IPS-18a (cell line): Measurements from ENCODE around the gene SREK1IP1.
"Not testable (repeated sequence)": the region's sequence is repeated elsewhere in the genome, so short reads cannot be mapped to it uniquely, and the experiment has no call there.

Experiments used
- H3K27ac ChIP-seq: one replicate; pipeline ENCODE4 v1.5.1; 2013; ENCODE audit warnings: low read length
- H3K27me3 ChIP-seq: one replicate; pipeline ENCODE4 v1.6.1; 2013; ENCODE audit warnings: mild to moderate bottlenecking, low read length; ENCODE audit not compliant: control insufficient read depth, insufficient read depth
- H3K36me3 ChIP-seq: one replicate; pipeline ENCODE4 v1.6.1; 2013; ENCODE audit warnings: low read depth, low read length; ENCODE audit not compliant: control insufficient read depth
- H3K4me1 ChIP-seq: one replicate; pipeline ENCODE4 v1.6.1; 2013; ENCODE audit warnings: low read depth, low read length; ENCODE audit not compliant: control insufficient read depth
- H3K4me3 ChIP-seq: one replicate; pipeline ENCODE4 v1.5.1; 2013; ENCODE audit warnings: low read length
- H3K9ac ChIP-seq: one replicate; pipeline ENCODE4 v1.6.1; 2013; ENCODE audit warnings: mild to moderate bottlenecking, low read length, moderate library complexity
- H3K9me3 ChIP-seq: one replicate; pipeline ENCODE4 v1.6.1; 2013; ENCODE audit warnings: low read depth, low read length; ENCODE audit not compliant: control insufficient read depth

Gene SREK1IP1

GRCh38 chr5:64759960-64760660 lies 8.4 kb downstream of the SREK1IP1 start:
- H3K9me3 ChIP-seq, result no peaks in the 10 kb centered on the region
- no peak overlapping the region for H3K27ac ChIP-seq
- no peaks in the 10 kb centered on the region for H3K27me3 ChIP-seq
- H3K4me1 ChIP-seq, result peaks cover 17% of the 10 kb centered on the region
- H3K4me3 ChIP-seq, result no peak overlapping the region
- H3K9ac ChIP-seq, result no peak overlapping the region
- peaks cover 21% of the 10 kb centered on the region for H3K36me3 ChIP-seq

GRCh38 chr5:64758901-64759300 lies 9.6 kb downstream of the SREK1IP1 start:
- no peak overlapping the region for H3K27ac ChIP-seq
- no peaks in the 10 kb centered on the region for H3K9me3 ChIP-seq
- H3K4me1 ChIP-seq, result peaks cover 17% of the 10 kb centered on the region
- no peak overlapping the region for H3K4me3 ChIP-seq
- H3K9ac ChIP-seq, result no peak overlapping the region
- H3K36me3 ChIP-seq, result peaks cover 10% of the 10 kb centered on the region
- H3K27me3 ChIP-seq, result no peaks in the 10 kb centered on the region

GRCh38 chr5:64754066-64754465 lies 14.4 kb downstream of the SREK1IP1 start:
- Histone ChIP-seq H3K27ac (no peak overlapping the region), H3K9me3 (no peaks in the 10 kb centered on the region), H3K27me3 (no peaks in the 10 kb centered on the region), H3K4me3 (no peak overlapping the region), H3K4me1 (no peaks in the 10 kb centered on the region), H3K9ac (no peak overlapping the region), H3K36me3 (peaks cover 12% of the 10 kb centered on the region)

GRCh38 chr5:64749385-64749784 lies 19.1 kb downstream of the SREK1IP1 start:
- H3K36me3 ChIP-seq, result peaks cover 12% of the 10 kb centered on the region
- H3K9ac ChIP-seq, result no peak overlapping the region
- no peak overlapping the region for H3K4me3 ChIP-seq
- peaks cover 3% of the 10 kb centered on the region for H3K4me1 ChIP-seq
- H3K27ac ChIP-seq, result no peak overlapping the region
- H3K27me3 ChIP-seq, result no peaks in the 10 kb centered on the region
- H3K9me3 ChIP-seq, result no peaks in the 10 kb centered on the region

- Histone ChIP-seq H3K4me1 (peaks cover 3% of the 10 kb centered on the region), H3K36me3 (no peaks in the 10 kb centered on the region), H3K27me3 (no peaks in the 10 kb centered on the region), H3K9me3 (no peaks in the 10 kb centered on the region), H3K4me3 (no peak overlapping the region), H3K27ac (no peak overlapping the region), H3K9ac (no peak overlapping the region)
Observed at GRCh38 chr5:64746446-64746845, 22.0 kb downstream of the SREK1IP1 start.

GRCh38 chr5:64744914-64745313 lies 23.6 kb downstream of the SREK1IP1 start:
- H3K27me3 ChIP-seq, result no peaks in the 10 kb centered on the region
- H3K4me3 ChIP-seq, result no peak overlapping the region
- H3K9me3 ChIP-seq, result no peaks in the 10 kb centered on the region
- H3K36me3 ChIP-seq, result peaks cover 8% of the 10 kb centered on the region
- H3K27ac ChIP-seq, result no peak overlapping the region
- H3K4me1 ChIP-seq, result peaks cover 3% of the 10 kb centered on the region
- no peak overlapping the region for H3K9ac ChIP-seq

- no peaks in the 10 kb centered on the region for H3K9me3 ChIP-seq
- H3K4me3 ChIP-seq, result no peak overlapping the region
- H3K27ac ChIP-seq, result no peak overlapping the region
- H3K4me1 ChIP-seq, result peaks cover 3% of the 10 kb centered on the region
- H3K27me3 ChIP-seq, result no peaks in the 10 kb centered on the region
- H3K9ac ChIP-seq, result no peak overlapping the region
- peaks cover 23% of the 10 kb centered on the region for H3K36me3 ChIP-seq
Observed at GRCh38 chr5:64742821-64743220, 25.7 kb downstream of the SREK1IP1 start.

- Histone ChIP-seq H3K9me3 (no peaks in the 10 kb centered on the region), H3K36me3 (peaks cover 24% of the 10 kb centered on the region), H3K4me3 (no peak overlapping the region), H3K27ac (no peak overlapping the region), H3K27me3 (no peaks in the 10 kb centered on the region), H3K4me1 (peaks cover 3% of the 10 kb centered on the region), H3K9ac (no peak overlapping the region)
Observed at GRCh38 chr5:64742411-64742810, 26.1 kb downstream of the SREK1IP1 start.

GRCh38 chr5:64727150-64727549 lies 41.3 kb downstream of the SREK1IP1 start:
- Histone ChIP-seq H3K4me3 (no peak overlapping the region), H3K9ac (no peak overlapping the region), H3K4me1 (no peaks in the 10 kb centered on the region), H3K36me3 (peaks cover 16% of the 10 kb centered on the region), H3K27me3 (no peaks in the 10 kb centered on the region), H3K27ac (no peak overlapping the region), H3K9me3 (no peaks in the 10 kb centered on the region)

- Histone ChIP-seq H3K4me1 (no peaks in the 10 kb centered on the region), H3K36me3 (peaks cover 11% of the 10 kb centered on the region), H3K27me3 (no peaks in the 10 kb centered on the region), H3K4me3 (no peak overlapping the region), H3K9ac (no peak overlapping the region), H3K27ac (no peak overlapping the region), H3K9me3 (no peaks in the 10 kb centered on the region)
Observed at GRCh38 chr5:64722588-64722987, 45.9 kb downstream of the SREK1IP1 start.

GRCh38 chr5:64714495-64714894 lies 54.0 kb downstream of the SREK1IP1 start:
- not testable (repeated sequence) for H3K4me3 ChIP-seq, H3K9ac ChIP-seq, H3K27me3 ChIP-seq, H3K9me3 ChIP-seq, H3K27ac ChIP-seq, H3K4me1 ChIP-seq, H3K36me3 ChIP-seq

GRCh38 chr5:64707191-64707590 lies 61.3 kb downstream of the SREK1IP1 start:
- no peak overlapping the region for H3K27ac ChIP-seq
- H3K27me3 ChIP-seq, result no peaks in the 10 kb centered on the region
- H3K9ac ChIP-seq, result no peak overlapping the region
- H3K4me1 ChIP-seq, result peaks cover 26% of the 10 kb centered on the region
- peaks cover 3% of the 10 kb centered on the region for H3K9me3 ChIP-seq
- no peak overlapping the region for H3K4me3 ChIP-seq
- H3K36me3 ChIP-seq, result no peaks in the 10 kb centered on the region
